Measurements from ENCODE around the gene KLK3. TPM values are rescaled to one million over a fixed set of nuclear protein-coding genes. Genes with fewer than 3 reads are reported as not detected.

Gene KLK3
- total RNA-seq, 4 donors from 2014 or later = not detected

GRCh38 chr19:50822661-50823208 lies 32.0 kb upstream of the KLK3 start:
- intact Hi-C loops (cut with DNase I; ENCODE audit: low total_unique reads) = no loop called here
- DNase-seq = no peak
- in situ Hi-C loops (cut with MboI; ENCODE audit: low sequenced_read_pairs in 4 of 4) = no loop called here
- H3K27me3 ChIP-seq = peaks cover 38 to 50% (median 45%) of the 10 kb centered on the region in 3 donors
- ATAC-seq = no peak
- TF ChIP-seq POLR2A (IDR thresholded peaks at IDR 0.05) = no peak
- TF ChIP-seq CTCF (IDR thresholded peaks at IDR 0.05 in 4 of 5, conservative IDR thresholded peaks at IDR 0.05 in 1 of 5) = no peak
- no peak overlapping the region for H3K27ac ChIP-seq
- H3K36me3 ChIP-seq = no peaks in the 10 kb centered on the region
- no peaks in the 10 kb centered on the region for H3K9me3 ChIP-seq
- no peak overlapping the region for H3K4me3 ChIP-seq
- no peaks in the 10 kb centered on the region for H3K4me1 ChIP-seq

- no peaks in the 10 kb centered on the region for H3K36me3 ChIP-seq
- H3K4me1 ChIP-seq = no peaks in the 10 kb centered on the region
- H3K4me3 ChIP-seq = no peak within 1 kb of the TSS
- H3K9me3 ChIP-seq = no peaks in the 10 kb centered on the region
- no peak within 1 kb of the TSS for H3K27ac ChIP-seq
- H3K27me3 ChIP-seq = peaks cover 31 to 42% (median 37%) of the 10 kb centered on the region in 3 donors
- DNase-seq (no peak), ATAC-seq (no peak)
- in situ Hi-C loops (cut with MboI; ENCODE audit: low sequenced_read_pairs in 4 of 4) = no loop called here
- intact Hi-C loops (cut with DNase I; ENCODE audit: low total_unique reads) = no loop called here
- TF ChIP-seq POLR2A (IDR thresholded peaks at IDR 0.05) (no peak), CTCF (IDR thresholded peaks at IDR 0.05 in 4 of 5, conservative IDR thresholded peaks at IDR 0.05 in 1 of 5) (no peak)
Measured at GRCh38 chr19:50823389-50824042, 31.2 kb upstream of the KLK3 start, which contains the start of gene KLK1. TSS of gene KLK1 (minus strand) at chr19:50823787. CDS start at chr19:50823748, 39 bp downstream.

GRCh38 chr19:50826492-50827240 lies 28.0 kb upstream of the KLK3 start:
- DNase-seq = no peak
- ATAC-seq = no peak
- in situ Hi-C loops (cut with MboI; ENCODE audit: low sequenced_read_pairs in 4 of 4) (no loop called here), intact Hi-C loops (cut with DNase I; ENCODE audit: low total_unique reads) (no loop called here)
- Histone ChIP-seq H3K4me3 (no peak overlapping the region), H3K4me1 (no peaks in the 10 kb centered on the region), H3K9me3 (no peaks in the 10 kb centered on the region), H3K27ac (no peak overlapping the region), H3K36me3 (no peaks in the 10 kb centered on the region), H3K27me3 (peaks cover 6 to 15% (median 11%) of the 10 kb centered on the region in 3 donors)
- TF ChIP-seq CTCF (IDR thresholded peaks at IDR 0.05 in 4 of 5, conservative IDR thresholded peaks at IDR 0.05 in 1 of 5) (no peak), POLR2A (IDR thresholded peaks at IDR 0.05) (no peak)

GRCh38 chr19:50827476-50827875 lies 27.2 kb upstream of the KLK3 start:
- intact Hi-C loops (cut with DNase I; ENCODE audit: low total_unique reads) = no loop called here
- no peak overlapping the region for H3K27ac ChIP-seq
- no peak for TF ChIP-seq CTCF (IDR thresholded peaks at IDR 0.05 in 4 of 5, conservative IDR thresholded peaks at IDR 0.05 in 1 of 5)
- TF ChIP-seq POLR2A (IDR thresholded peaks at IDR 0.05) = no peak
- H3K36me3 ChIP-seq = no peaks in the 10 kb centered on the region
- DNase-seq (no peak), ATAC-seq (no peak)
- H3K4me1 ChIP-seq = no peaks in the 10 kb centered on the region
- H3K4me3 ChIP-seq = no peak overlapping the region
- peaks cover 0 to 8% (median 6%) of the 10 kb centered on the region in 3 donors for H3K27me3 ChIP-seq
- H3K9me3 ChIP-seq = no peaks in the 10 kb centered on the region
- in situ Hi-C loops (cut with MboI; ENCODE audit: low sequenced_read_pairs in 4 of 4) = no loop called here
